ENCODE measurements around the gene PRRC2C. TPM values are rescaled to one million over a fixed set of nuclear protein-coding genes. Genes with fewer than 3 reads are reported as not detected.
A peak's percentile ranks its signal among the peaks of the same experiment; 100 is the strongest.

PRRC2C gene
- 46.2 and 124 TPM in 2 replicates for total RNA-seq (2016; rRNA removed; fragmentation: Illumina TruSeq; extraction: Trizol)
- total RNA-seq (2016; cell fraction: cytosol; rRNA removed; fragmentation: Illumina TruSeq; extraction: Trizol; ENCODE audit: low read depth) = 28.4 and 38.8 TPM in 2 replicates
- total RNA-seq (2016; cell fraction: insoluble cytoplasmic fraction; rRNA removed; fragmentation: Illumina TruSeq; extraction: Trizol) = 42.9 and 106 TPM in 2 replicates
- 26.5 and 29.8 TPM in 2 replicates for total RNA-seq (2016; cell fraction: membrane; rRNA removed; fragmentation: Illumina TruSeq; extraction: Trizol)
- total RNA-seq (2016; cell fraction: nucleus; rRNA removed; fragmentation: Illumina TruSeq; extraction: Trizol) = 106 and 107 TPM in 2 replicates
- polyA plus RNA-seq (2011; rRNA removed) = 57.0 and 57.3 TPM in 2 replicates
- polyA plus RNA-seq (2011; cell fraction: cytosol; rRNA removed) = 35.8 and 47.6 TPM in 2 replicates
- 55.9 and 72.6 TPM in 2 replicates for polyA plus RNA-seq (2011; cell fraction: nucleus; rRNA removed)
- polyA plus RNA-seq (2012) = 46.3 and 52.4 TPM in 2 replicates
- 1.7 TPM in 2 replicates for polyA plus RNA-seq (2016; cell fraction: cytosol; fragmentation: Illumina TruSeq; extraction: Trizol; ENCODE audit: low read depth)
- polyA plus RNA-seq (2016; cell fraction: insoluble cytoplasmic fraction; fragmentation: Illumina TruSeq; extraction: Trizol; ENCODE audit: low read depth) = 78.7 and 87.3 TPM in 2 replicates
- polyA plus RNA-seq (2016; cell fraction: membrane; fragmentation: Illumina TruSeq; extraction: Trizol; ENCODE audit: low read depth) = 5.0 and 6.4 TPM in 2 replicates
- polyA plus RNA-seq (2016; cell fraction: nucleus; fragmentation: Illumina TruSeq; extraction: Trizol; ENCODE audit: insufficient read depth, low read depth) = 128 and 147 TPM in 2 replicates
- 65.3 and 96.1 TPM in 2 replicates for polyA minus RNA-seq (2011; rRNA and poly(A)+ RNA removed; ENCODE audit: low replicate concordance)
- polyA minus RNA-seq (2011; cell fraction: cytosol; rRNA and poly(A)+ RNA removed) = 55.7 and 80.3 TPM in 2 replicates
- 73.0 and 82.1 TPM in 2 replicates for polyA minus RNA-seq (2011; cell fraction: nucleus; rRNA and poly(A)+ RNA removed)
- percentile 93 among the genes with signal in this experiment for Bru-seq, nascent RNA
- BruChase-seq, experiment 1, labeled RNA remaining after a 6-hour chase = percentile 96 among the genes with signal in this experiment
- percentile 94 among the genes with signal in this experiment for BruChase-seq, experiment 2, labeled RNA remaining after a 2-hour chase
- long read RNA-seq, experiment 1, partial matches to known transcripts = 45 of 57 reads
- long read RNA-seq, experiment 1, other reads (novel, unspliced or antisense) = 7 of 57 reads
- long read RNA-seq, experiment 2, partial matches to known transcripts = 39 of 46 reads
- long read RNA-seq, experiment 2, other reads (novel, unspliced or antisense) = 7 of 46 reads

- intact Hi-C loops (cut with micrococcal nuclease; ENCODE audit: unreplicated experiment) (loop anchor here (2.0 to 10.0 kb wide), 4 partner anchors 87 to 1591 kb away; partner anchors contain the start of genes METTL13, SCYL3 and VAMP4), in situ Hi-C loops (cut with HindIII; ENCODE audit: extremely low pct_ligation_motif_present, low pct_unique_long_range_greater_than_20kb) (no loop called here)
- peak within 1 kb of the TSS; percentile 70 for H3K4me2 ChIP-seq (ENCODE audit: low read depth, low read length)
- peak within 1 kb of the TSS; percentile 96 for H3K9ac ChIP-seq (ENCODE audit: insufficient read depth, low read depth, low read length)
- DNase-seq (ENCODE audit: low spot score) (peak; percentile 95), FAIRE-seq (peak; percentile 97), ATAC-seq (peak; percentile 97)
- 3% methylated on average over 7 of the region's 50 CpGs for WGBS (ENCODE audit: low lambda C conversion rate)
- H3K4me3 ChIP-seq (replicated peaks in 1 of 3; ENCODE audit: insufficient read depth in 1 of 3, low read depth in 2 of 3, low read length in 3 of 3) = peak within 1 kb of the TSS; percentile 80 to 97 (median 96)
- ChIA-PET POLR2A (interaction anchor here (0.8 to 1.7 kb wide), 5 partner anchors 8 to 296 kb away, joined by 3 to 7 read pairs (median 4); partner anchors contain the start of gene METTL13), CTCF (ENCODE audit: low intra/inter-chr PET ratio, low total read pairs) (no interaction called here)
- peaks cover 43% of the 10 kb centered on the region for H4K20me1 ChIP-seq (ENCODE audit: insufficient read depth, low read length)
- peaks cover 52% of the 10 kb centered on the region for H3K79me2 ChIP-seq (ENCODE audit: insufficient read depth, low read length)
- H3K9me3 ChIP-seq (ENCODE audit: low read length) = no peaks in the 10 kb centered on the region
- no peaks in the 10 kb centered on the region; a peak in 1 of 5 replicates for H3K27me3 ChIP-seq (ENCODE audit: control insufficient read depth in 1 of 2, insufficient read depth in 2 of 2, low read length in 2 of 2)
- peak within 1 kb of the TSS; percentile 96 for H3K27ac ChIP-seq (ENCODE audit: extremely low read length, insufficient read depth, low read length)
- peak within 1 kb of the TSS; percentile 94 for H2AFZ ChIP-seq (ENCODE audit: low read length)
- peaks cover 0 to 5% of the 10 kb centered on the region in 2 experiments; a peak in 1 of 5 replicates for H3K36me3 ChIP-seq (replicated peaks in 1 of 2; ENCODE audit: control insufficient read depth in 1 of 2, insufficient read depth in 2 of 2, low read length in 2 of 2)
- no TSS peak for BruUV-seq (replicated peaks)
- peaks cover 36% of the 10 kb centered on the region for H3K4me1 ChIP-seq (ENCODE audit: insufficient read depth, low read length)
- TF ChIP-seq ZNF740 (CRISPR knock-in tag; IDR thresholded peaks at IDR 0.05) = peak; percentile 53; the same call in 1 of the 2 replicates
- TF ChIP-seq PITX1 (CRISPR knock-in tag; IDR thresholded peaks at IDR 0.05) = no peak
- peak; percentile 59; the same call in 1 of the 2 replicates for TF ChIP-seq MNT (IDR thresholded peaks at IDR 0.05)
- no peak for TF ChIP-seq ZNF782 (CRISPR knock-in tag; IDR thresholded peaks at IDR 0.05; ENCODE audit: borderline replicate concordance)
- TF ChIP-seq ZNF619 (CRISPR knock-in tag; IDR thresholded peaks at IDR 0.05) = peak; percentile 82
- TF ChIP-seq ZNF468 (CRISPR knock-in tag; IDR thresholded peaks at IDR 0.05) = no peak
- peak; percentile 55; the same call in 1 of the 2 replicates for TF ChIP-seq DMAP1 (CRISPR knock-in tag; IDR thresholded peaks at IDR 0.05)
- TF ChIP-seq PHF21A (CRISPR knock-in tag; IDR thresholded peaks at IDR 0.05) = peak; percentile 70; the same call in 1 of the 2 replicates
- TF ChIP-seq SRSF1 (optimal IDR thresholded peaks at IDR 0.05; ENCODE audit: low read depth, low read length) = peak; percentile 79
- TF ChIP-seq ZNF558 (CRISPR knock-in tag; IDR thresholded peaks at IDR 0.05; ENCODE audit: borderline replicate concordance) = peak; percentile 41; the same call in 1 of the 2 replicates
- no peak for TF ChIP-seq SRSF4 (IDR thresholded peaks at IDR 0.05; ENCODE audit: low read depth, low read length, poor library complexity, severe bottlenecking)
- peak; percentile 61; the same call in 1 of the 2 replicates for TF ChIP-seq ZNF563 (CRISPR knock-in tag; IDR thresholded peaks at IDR 0.05)
- TF ChIP-seq ZFP62 (CRISPR knock-in tag; IDR thresholded peaks at IDR 0.05) = no peak
- peak; percentile 66; the same call in 1 of the 2 replicates for TF ChIP-seq KDM5B (CRISPR knock-in tag; IDR thresholded peaks at IDR 0.05; ENCODE audit: borderline replicate concordance)
- TF ChIP-seq ZMYM2 (CRISPR knock-in tag; IDR thresholded peaks at IDR 0.05) = no peak
- TF ChIP-seq RXRB (CRISPR knock-in tag; IDR thresholded peaks at IDR 0.05; ENCODE audit: borderline replicate concordance) = 0 out of 2 replicates have a peak, but pooled peaks have one; percentile 52
These were observed at the start of gene PRRC2C for GRCh38 chr1:171485375-171486047. PRRC2C (plus strand) TSS chr1:171485530; CDS start chr1:171512089, 26,559 bp downstream.

All from HepG2 (cell line).